GM21717 (cell line): ENCODE measurements around the gene LPAR2.
A peak's percentile ranks its signal among the peaks of the same experiment; 100 is the strongest.

ENCODE experiments used
- ATAC-seq: cut with Tn5 transposase; IDR thresholded peaks from one replicate; pipeline ENCODE4 v1.9.1; 2021; ENCODE audit warnings: mild to moderate bottlenecking, moderate library complexity; ENCODE audit not compliant: unreplicated experiment

LPAR2 gene

DNA sequence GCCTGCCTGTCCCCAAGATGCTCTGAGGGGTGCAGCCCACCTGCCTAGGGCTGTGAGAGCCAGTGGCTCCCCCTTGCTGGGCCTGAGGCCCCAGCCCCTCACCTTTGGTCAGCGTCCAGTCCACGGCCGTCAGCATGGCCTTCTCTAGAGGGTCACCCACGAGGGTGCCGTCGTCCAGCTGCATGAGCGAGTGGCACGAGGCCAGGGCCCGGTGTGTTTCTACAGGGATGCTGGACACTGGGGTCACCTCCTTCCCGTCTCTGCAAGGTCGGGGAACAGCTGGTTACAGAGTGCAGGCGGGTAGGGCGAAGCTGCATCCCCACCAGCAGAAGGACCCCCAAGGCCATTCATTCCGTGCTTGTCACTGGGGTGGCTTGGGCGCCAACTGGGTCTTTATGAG is 26.4 kb upstream of the LPAR2 start:
- no peak for ATAC-seq

DNA sequence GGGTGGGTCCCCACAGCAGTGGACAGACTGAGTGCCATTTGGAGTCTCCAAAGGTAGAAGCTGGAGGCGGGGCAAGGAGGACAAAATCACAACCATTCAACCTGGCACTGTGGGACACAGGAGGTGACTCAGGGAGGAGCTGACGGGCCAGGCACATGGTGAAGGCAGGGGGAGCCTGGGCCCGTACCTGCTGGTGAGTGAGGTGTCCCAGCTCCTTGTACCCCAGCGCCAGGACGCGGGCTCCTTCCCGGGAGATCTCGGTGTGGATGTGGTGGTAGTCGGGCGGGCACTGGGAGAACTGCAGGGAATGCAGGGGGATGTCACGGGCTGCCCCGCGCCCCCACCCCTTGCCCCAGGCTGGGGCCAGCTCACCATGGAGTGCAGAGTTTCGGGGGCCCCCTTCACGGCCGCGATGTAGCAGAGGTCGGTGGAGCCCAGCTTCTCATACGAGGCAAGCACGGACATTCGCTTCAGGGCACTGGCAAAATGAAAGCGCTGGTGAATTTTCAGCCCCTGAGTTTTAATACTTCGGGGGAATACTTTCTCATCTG is 25.7 kb upstream of the LPAR2 start:
- no peak for ATAC-seq

DNA sequence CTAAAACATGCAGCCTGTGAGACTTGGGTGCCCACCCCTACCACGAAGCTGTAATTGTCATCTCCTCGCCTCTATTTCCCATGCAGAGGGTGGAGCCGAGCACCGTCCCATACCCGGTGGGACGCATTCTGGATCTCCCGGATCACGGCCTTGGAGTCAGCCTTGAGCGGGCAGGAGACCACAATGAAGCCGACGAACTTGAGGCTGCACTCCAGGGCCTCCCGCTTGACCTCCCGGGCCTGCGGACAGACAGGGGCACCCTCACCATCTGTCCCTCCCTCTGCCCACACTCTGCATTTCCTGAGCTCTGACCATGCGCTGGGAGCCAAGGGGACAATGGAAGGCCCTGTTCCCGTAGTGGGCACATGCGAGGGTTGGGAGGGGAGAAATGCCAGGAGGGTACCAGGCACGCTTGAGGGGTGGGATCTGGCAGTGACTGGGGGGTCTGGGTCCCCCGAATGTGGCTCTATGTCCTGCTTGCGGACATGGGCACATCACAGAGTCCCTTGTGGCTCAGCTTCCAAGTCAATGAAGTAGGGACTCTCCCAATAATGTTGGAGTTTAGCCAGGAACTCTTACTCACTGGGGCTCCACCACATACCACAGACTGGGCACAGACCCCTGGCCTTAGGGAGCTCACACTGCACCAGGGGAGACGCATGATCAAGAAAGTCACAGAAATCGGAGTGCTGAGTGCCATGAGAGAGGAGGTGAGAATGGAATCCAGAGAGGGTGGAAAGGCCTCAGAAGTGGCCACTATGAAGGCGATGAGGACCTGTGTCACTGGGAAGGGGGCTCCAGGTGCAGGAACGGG is 24.7 kb upstream of the LPAR2 start:
- ATAC-seq, result no peak

DNA sequence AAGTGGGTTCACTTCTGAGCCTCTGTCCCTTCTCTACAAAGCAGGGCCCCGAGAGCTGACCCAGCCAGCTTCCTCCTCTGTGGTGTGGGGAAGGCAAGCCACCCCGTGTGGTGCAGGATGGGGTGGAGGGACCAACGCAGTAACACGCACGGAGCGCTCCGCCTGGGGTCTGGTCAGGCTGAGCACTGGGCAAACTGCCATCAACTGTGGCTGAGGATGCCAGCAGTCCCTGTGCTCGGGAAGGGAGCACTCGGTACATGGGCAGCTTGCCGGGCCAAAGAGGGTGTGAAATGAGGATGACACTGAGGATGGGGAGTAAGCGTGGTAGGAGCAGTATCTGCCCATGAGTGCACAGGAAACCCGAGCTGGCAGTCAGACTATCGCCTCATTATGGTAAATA is 23.1 kb upstream of the LPAR2 start:
- ATAC-seq, result no peak

DNA sequence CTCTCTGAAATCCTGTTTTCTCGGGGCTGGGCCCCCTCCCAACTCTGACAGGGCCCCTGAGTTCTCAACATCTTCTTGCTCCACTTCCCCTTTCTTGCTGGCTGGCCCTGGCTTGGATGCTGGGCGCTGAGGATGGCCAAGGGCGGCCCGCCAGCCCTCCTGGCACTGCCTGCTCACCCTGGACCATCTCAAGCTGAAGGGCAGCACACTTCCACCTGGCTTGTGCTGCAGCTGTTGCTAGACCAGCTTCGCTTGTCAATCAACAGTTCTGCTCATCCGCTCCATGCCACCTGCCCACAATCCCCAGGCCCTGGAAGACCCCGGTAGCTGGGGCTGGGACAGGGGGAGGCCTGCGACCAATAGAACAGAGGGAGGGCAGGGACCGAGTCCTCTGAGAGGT is 22.3 kb upstream of the LPAR2 start:
- ATAC-seq, result no peak

DNA sequence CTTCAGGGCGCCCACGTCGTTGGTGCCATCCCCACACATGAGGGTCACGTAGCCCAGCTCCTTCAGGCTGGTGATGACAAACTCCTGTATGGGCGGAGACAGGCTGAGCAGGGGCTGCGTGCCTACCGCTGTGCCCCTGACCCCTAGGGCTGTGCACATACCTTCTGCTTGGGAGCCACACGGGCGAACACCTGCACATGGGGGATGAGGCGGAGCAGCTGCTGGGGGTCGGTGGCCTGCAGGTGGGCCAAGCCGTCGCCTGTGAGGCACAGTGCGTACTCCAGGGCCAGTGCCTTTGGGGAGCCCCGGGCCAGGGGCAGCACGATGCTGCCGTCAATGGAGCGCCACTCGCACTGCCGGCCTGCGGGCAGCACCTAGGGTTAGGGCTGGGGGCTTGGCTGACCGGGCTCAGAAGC is 21.6 kb upstream of the LPAR2 start:
- ATAC-seq, result no peak

DNA sequence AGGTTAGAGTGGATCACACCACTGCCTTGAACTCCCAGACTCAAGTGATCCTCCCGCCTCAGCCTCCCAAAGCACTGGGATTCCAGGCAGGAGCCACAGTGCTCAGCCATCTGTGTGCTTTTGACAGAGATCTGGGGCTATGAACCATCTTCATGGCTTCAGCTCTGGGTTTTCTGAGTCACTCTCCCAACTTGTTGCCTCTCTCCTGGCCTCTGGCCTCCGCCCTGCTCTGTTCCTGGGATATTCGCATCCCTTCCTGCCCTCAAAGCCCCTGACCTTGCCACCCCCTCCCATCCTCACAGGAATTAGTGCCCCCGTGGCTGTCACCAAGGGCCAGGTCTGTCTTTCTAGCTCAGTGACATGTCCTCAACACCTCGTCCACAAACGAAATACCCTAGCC is 21.1 kb upstream of the LPAR2 start:
- no peak for ATAC-seq

DNA sequence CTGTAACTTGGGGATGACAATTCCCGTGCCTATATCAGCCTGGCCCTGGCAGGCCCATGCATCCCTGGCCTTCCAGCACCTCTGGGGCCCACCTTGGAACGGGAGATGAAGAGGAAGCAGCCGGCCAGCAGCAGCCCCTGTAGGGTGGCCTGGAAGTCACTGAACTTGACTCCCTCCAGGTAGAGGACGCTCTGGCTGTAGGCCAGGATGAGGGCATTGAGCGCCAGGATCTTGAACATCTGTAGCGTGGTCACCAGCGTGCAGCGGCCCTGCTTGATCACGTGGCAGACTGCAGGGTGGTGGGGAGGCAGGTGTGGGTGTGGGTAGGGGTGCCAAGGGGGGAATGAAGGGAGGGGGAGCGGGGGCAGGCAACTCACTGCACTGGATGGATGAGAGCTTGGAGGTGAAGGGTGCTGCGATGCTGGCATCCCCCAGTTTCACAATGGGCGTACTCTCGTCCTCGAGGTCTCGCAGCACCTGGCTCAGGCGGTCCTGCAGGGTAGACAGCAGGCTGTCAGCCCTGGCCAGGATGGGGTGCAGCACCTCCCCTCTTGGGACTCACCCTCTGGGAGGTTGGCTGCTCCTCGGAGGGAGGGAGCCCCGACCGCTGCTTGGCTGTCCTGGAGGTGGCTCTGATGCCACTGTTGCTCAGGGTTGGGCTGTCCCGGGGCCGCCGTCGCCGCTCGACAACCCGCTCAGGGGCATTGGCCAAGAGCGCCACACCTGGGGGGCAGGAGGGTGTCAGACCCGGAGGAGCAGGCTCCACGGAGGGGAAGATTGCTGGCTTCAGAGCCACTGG is 19.2 kb upstream of the LPAR2 start:
- no peak for ATAC-seq

DNA sequence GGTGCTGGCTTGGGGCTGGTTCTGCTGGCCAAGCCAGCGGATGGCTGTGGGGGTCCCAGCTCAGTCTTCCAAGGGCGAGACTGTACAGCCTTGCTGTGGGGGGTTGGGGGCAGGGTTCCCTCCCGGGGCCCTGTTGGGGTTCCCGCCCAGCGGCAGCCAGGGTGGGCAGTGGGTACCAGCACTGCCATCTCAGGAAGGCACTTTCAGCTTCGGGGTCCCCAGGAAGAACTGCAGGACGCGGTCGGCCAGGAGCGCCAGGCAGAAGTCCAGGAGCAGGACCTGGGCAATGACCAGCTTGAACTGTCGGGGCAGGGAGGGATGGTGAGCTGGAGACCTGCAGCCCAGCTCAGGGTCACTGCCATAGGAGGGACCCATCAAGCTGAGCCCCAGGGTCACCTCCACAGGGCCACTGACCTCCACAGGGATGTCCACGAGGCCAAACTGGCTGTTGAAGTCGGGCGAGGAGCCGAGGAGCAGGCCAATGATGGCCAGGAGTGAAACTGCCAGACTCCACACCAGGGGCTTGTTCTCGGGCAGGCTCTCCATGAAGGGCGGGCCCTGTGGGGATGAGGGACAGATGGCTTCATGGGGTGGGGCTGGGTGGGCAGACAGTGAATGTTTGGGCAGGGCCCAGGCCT is 17.3 kb upstream of the LPAR2 start:
- no peak for ATAC-seq

DNA sequence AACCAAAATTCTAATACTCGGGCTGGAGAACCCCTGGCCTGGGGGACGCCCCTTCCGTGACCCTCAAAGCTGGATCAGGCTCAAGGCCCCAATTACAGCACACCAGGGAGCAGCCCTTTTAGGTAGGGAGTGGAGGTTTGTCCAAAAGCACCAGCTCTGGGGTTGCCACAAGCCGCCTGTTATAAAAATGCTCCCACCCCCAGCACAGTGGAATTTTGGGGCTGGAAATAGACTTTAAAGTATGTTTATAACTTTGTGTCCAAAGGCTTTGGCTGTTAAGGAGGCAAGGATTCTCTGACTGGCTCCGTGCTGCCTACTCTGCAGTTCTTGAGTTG is 16.0 kb upstream of the LPAR2 start:
- no peak for ATAC-seq

DNA sequence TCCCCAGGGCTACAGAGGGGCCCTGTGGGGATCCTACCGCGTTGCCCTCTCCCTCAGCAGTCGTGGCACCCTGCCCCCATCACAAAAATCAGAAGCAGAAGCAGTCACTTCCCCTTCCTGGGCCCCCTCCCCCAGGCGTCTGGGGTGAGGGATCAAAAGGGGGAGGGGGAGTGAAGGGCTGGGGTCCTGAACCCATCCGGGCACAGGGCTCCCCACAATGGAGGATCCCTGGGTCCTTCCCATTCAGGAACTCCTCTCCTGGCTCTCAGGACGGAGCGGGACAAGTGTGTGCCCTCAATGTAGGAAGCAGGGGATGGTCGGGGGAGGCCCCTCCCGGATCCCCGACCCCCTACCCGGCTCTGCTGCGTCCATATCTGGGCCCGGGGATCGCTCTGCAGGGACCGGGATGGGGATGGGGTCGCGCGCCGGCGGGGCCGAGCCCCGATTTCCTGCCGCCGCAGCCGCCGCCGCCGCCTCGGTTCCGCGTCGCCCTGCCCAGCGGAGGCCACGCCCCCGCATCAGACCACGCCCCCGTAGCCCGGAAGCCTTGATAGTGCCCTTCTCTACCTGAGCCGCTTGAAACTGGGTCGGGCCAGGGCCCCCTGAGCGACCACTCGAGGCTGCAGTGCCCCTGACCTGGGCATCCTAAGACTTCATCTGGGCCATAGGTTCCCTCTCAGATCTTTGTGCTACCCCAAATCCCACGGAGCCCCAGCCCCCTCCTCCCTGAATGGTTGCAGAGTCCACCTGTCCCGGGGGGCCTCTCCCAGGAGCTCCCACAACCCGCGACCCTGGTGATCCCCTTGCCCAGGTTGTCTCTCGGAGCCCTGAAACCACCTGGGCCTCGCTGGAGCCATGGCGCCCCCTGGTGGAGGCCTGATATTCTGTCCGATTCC is 15.4 kb upstream of the LPAR2 start, which contains the start of gene GMIP:
Gene GMIP (minus strand): TSS at position 500 of the 896 bp plus-strand sequence. CDS start 128 bp downstream, at position 372.
- ATAC-seq, result peak; percentile 64

DNA sequence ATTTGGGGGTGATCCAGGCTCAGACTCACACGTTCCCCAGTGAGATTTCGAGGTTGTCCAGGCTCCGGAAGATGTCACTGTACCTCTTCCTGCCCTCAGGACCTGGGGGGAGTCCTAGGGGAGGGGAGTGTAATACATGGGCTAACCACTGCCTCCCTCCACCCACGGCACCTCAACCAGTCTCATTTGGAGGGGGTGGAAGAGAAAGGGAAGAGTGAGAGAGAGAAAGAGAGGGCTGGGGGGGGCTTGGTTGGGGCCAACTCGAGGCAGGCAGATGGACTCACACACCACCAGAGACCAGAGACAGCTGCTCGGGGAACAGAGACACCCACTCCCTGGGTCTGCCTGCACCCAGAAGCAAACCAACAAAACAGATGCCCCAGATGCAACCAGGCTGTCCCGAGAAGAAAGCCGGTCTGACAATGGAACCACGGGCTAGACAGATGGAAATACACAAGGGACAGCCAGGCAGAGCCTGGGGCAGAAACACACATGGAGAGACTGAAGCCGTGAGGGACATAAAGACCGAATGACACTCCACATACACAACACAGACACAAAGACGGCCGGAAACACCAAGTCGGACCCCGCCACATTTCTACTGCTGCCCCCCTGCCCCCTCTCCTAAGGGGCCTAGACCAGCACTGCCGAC is 14.6 kb upstream of the LPAR2 start:
- no peak for ATAC-seq

DNA sequence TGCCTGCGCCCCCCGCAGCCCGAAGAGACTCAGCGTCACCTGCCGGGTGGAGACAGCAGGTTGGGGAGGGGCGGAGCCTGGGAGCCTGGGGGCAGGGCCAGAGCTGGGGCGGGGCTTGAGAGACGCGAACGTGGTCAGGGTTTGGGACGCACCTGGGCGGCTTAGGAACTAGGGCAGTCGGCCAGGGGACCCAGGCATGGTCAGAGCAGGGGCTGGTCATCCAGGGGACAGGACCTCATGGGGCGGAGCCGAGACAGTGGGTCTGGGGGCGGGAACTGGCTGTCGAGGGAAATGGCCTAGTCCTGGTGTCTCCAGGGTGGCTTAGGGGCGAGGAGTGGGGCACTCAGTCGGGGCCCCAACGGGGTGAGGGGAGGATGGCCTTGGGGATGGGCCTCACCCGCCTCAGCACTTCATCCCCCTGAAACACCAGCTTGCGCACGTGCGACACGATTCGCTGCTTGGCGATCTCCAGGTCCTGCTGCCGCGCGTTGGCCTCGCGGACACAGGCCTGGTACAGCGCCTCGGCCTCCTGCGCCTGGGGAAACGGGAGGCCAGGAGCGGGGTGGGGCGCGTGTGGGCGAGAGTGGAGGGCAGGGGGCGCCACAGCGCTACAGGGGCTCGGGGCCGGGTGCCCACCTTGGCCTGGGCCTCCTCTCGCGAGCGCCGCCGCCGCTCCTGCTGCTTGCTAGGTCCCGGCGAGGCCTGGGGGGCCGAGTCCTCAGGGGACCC is 9.7 kb upstream of the LPAR2 start:
- ATAC-seq, result no peak

DNA sequence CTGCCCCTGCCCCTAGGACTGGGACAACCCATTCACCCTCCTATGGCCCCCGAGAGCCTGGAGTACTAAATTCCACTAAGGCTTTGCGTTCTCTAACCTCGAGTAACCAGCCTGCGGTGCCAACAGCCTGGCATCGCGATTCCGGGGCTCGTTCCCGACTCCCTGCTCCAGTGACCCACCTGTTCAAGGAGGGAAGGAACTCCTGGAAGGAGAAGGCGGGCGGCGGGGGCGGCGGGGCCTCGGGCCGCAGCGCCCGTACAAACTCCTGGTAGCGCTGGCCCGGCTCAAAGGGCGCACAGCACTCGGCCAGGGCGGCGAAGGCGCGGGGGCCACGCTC is 9.1 kb upstream of the LPAR2 start:
- ATAC-seq, result no peak

DNA sequence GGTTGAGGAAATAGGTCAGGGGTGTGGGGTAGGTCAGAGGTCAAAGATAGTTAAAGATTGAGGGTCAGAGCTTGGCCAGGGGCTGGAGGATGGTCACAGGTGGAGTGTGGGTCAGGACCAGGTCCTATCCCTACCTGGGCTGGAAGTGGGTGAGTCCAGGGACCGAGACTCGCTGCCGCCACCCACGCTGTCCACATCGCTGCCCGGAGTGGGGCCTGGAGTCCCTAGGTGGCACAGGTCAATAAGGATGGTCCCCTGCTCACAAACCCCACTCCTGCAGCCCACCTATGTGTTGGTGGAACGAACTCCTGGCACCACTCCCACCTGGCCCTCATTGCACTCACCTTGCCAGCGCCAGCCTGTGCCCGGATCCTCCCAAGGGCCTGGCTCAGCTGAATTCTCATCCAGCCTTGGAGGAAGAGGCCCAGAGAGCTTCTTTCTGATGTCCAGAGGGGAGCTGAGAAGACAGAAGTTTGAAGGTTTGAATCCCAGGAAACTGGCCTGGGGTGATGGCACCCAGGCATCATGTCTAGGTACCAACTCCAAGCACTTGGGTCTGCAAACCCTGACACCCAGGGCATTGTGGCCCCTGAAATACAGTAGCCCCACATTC is 8.7 kb upstream of the LPAR2 start:
- ATAC-seq, result no peak

DNA sequence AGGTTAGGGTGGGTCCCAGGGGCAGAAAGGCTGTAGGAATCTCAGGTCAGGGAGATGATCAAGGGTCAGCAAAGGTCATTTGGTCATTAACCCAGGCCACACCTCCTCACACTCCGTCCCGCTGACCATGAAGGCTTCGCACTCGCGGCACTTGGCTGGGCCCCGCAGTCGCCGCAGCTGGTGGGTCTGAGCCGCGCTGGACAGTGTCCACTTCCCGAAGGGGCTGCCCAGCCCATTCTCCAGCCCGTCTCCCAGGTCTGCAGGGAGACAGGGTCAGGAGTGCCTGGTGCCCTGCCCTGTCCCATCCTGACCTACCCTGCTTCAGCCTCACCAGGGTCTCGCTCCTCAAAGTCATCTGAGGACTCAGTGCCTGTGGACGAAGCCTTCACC is 7.3 kb upstream of the LPAR2 start:
- no peak for ATAC-seq

DNA sequence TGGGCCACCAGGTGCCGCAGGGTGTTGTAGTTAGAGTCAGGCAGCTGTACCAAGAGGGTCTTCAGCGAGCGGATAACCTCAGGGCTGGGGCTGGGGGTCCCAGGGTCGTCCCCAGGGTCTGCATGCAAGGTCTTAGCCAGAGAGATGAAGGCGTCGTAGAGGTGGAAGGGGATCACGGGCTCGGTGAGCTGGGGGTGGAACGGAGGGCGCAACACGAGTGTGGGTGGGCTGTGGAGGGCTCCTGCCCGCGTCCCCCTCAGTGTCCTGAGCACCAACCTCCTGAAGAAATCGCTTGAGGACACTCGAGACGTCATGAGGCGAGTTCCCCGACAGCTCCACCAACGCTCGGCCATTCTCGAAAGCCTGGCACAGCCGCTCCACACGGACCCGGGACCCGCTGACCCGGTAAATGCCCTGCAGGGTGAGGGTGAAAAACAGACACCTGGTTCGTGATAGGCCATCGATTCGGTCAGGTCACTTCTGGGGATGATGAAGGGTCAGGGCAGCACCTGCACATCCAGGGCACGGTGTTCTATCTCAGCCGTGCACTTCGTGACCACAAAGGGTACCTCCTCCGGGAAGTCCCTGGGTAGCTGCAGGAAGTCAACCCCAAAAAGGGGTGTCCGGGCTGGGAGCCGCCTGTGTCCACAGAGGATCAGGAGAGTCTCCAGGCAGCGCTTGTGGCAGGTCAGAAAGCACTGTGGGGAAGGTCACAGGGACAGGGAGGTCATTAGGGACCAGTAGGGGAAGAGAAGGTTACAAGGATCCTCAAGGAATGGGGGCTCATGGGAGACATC is 6.7 kb upstream of the LPAR2 start:
- no peak for ATAC-seq
